ENCODE results near the gene DNASE2B. TPM values are rescaled to one million over a fixed set of nuclear protein-coding genes. Genes with fewer than 3 reads are reported as not detected.

Gene DNASE2B
- total and polyA plus RNA-seq, 2 experiments from 2014 or later: not detected

DNA sequence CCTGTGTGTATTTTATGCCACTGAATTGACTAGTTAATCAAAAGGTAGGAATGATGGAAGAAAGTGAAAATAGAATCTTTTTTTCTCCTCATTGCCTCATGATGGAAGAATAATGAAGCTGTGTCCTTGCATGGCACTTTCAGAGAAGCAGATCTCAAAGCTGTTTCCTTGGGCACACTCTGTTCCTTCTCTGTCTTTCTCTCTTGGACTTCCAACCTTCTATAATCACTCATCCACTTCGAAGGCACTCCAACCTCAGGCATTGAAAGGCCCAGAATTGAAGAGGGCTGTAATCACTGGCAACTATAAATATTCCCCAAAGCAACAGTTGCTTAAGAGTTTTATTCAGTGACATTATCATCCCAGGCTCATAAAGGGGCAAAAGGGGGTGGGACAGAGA, 31.1 kb upstream of the DNASE2B start:
- Mint-ChIP-seq H3K36me3 (ENCODE audit: low read depth) (no peaks in the 10 kb centered on the region), H3K27me3 (ENCODE audit: insufficient read depth, low read depth, poor library complexity) (peaks cover 2% of the 10 kb centered on the region), H3K4me1 (no peaks in the 10 kb centered on the region), H3K27ac (no peak overlapping the region), H3K9me3 (no peaks in the 10 kb centered on the region), H3K4me3 (no peak overlapping the region)
- DNase-seq (ENCODE audit: low spot score) (no peak), ATAC-seq (no peak)
- Histone ChIP-seq H3K4me3 (no peak overlapping the region), H3K36me3 (ENCODE audit: insufficient read depth) (no peaks in the 10 kb centered on the region), H3K27me3 (ENCODE audit: insufficient read depth) (no peaks in the 10 kb centered on the region), H3F3A (replicated peaks; ENCODE audit: low read depth) (no peaks in the 10 kb centered on the region), H3K9me2 (ENCODE audit: insufficient read depth) (peaks cover 10% of the 10 kb centered on the region; the same call in 1 of the 2 replicates), H2AFZ (no peak overlapping the region), H3K4me2 (no peak overlapping the region), H3K79me2 (replicated peaks; ENCODE audit: insufficient read depth) (no peaks in the 10 kb centered on the region), H3K27ac (ENCODE audit: low read depth) (no peak overlapping the region), H4K20me1 (replicated peaks; ENCODE audit: insufficient read depth) (no peaks in the 10 kb centered on the region), H3K4me1 (ENCODE audit: insufficient read depth) (no peaks in the 10 kb centered on the region)
- no peak for TF ChIP-seq JUNB (IDR thresholded peaks at IDR 0.05; ENCODE audit: unreplicated experiment)
- TF ChIP-seq, protein P1, sequence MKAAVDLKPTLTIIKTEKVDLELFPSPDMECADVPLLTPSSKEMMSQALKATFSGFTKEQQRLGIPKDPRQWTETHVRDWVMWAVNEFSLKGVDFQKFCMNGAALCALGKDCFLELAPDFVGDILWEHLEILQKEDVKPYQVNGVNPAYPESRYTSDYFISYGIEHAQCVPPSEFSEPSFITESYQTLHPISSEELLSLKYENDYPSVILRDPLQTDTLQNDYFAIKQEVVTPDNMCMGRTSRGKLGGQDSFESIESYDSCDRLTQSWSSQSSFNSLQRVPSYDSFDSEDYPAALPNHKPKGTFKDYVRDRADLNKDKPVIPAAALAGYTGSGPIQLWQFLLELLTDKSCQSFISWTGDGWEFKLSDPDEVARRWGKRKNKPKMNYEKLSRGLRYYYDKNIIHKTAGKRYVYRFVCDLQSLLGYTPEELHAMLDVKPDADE (IDR thresholded peaks at IDR 0.05): no peak
- TF ChIP-seq, protein P2, sequence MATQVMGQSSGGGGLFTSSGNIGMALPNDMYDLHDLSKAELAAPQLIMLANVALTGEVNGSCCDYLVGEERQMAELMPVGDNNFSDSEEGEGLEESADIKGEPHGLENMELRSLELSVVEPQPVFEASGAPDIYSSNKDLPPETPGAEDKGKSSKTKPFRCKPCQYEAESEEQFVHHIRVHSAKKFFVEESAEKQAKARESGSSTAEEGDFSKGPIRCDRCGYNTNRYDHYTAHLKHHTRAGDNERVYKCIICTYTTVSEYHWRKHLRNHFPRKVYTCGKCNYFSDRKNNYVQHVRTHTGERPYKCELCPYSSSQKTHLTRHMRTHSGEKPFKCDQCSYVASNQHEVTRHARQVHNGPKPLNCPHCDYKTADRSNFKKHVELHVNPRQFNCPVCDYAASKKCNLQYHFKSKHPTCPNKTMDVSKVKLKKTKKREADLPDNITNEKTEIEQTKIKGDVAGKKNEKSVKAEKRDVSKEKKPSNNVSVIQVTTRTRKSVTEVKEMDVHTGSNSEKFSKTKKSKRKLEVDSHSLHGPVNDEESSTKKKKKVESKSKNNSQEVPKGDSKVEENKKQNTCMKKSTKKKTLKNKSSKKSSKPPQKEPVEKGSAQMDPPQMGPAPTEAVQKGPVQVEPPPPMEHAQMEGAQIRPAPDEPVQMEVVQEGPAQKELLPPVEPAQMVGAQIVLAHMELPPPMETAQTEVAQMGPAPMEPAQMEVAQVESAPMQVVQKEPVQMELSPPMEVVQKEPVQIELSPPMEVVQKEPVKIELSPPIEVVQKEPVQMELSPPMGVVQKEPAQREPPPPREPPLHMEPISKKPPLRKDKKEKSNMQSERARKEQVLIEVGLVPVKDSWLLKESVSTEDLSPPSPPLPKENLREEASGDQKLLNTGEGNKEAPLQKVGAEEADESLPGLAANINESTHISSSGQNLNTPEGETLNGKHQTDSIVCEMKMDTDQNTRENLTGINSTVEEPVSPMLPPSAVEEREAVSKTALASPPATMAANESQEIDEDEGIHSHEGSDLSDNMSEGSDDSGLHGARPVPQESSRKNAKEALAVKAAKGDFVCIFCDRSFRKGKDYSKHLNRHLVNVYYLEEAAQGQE (IDR thresholded peaks at IDR 0.05; ENCODE audit: unreplicated experiment): no peak
- no peak for TF ChIP-seq NANOG (IDR thresholded peaks at IDR 0.05; ENCODE audit: borderline replicate concordance)
- TF ChIP-seq, protein P3, sequence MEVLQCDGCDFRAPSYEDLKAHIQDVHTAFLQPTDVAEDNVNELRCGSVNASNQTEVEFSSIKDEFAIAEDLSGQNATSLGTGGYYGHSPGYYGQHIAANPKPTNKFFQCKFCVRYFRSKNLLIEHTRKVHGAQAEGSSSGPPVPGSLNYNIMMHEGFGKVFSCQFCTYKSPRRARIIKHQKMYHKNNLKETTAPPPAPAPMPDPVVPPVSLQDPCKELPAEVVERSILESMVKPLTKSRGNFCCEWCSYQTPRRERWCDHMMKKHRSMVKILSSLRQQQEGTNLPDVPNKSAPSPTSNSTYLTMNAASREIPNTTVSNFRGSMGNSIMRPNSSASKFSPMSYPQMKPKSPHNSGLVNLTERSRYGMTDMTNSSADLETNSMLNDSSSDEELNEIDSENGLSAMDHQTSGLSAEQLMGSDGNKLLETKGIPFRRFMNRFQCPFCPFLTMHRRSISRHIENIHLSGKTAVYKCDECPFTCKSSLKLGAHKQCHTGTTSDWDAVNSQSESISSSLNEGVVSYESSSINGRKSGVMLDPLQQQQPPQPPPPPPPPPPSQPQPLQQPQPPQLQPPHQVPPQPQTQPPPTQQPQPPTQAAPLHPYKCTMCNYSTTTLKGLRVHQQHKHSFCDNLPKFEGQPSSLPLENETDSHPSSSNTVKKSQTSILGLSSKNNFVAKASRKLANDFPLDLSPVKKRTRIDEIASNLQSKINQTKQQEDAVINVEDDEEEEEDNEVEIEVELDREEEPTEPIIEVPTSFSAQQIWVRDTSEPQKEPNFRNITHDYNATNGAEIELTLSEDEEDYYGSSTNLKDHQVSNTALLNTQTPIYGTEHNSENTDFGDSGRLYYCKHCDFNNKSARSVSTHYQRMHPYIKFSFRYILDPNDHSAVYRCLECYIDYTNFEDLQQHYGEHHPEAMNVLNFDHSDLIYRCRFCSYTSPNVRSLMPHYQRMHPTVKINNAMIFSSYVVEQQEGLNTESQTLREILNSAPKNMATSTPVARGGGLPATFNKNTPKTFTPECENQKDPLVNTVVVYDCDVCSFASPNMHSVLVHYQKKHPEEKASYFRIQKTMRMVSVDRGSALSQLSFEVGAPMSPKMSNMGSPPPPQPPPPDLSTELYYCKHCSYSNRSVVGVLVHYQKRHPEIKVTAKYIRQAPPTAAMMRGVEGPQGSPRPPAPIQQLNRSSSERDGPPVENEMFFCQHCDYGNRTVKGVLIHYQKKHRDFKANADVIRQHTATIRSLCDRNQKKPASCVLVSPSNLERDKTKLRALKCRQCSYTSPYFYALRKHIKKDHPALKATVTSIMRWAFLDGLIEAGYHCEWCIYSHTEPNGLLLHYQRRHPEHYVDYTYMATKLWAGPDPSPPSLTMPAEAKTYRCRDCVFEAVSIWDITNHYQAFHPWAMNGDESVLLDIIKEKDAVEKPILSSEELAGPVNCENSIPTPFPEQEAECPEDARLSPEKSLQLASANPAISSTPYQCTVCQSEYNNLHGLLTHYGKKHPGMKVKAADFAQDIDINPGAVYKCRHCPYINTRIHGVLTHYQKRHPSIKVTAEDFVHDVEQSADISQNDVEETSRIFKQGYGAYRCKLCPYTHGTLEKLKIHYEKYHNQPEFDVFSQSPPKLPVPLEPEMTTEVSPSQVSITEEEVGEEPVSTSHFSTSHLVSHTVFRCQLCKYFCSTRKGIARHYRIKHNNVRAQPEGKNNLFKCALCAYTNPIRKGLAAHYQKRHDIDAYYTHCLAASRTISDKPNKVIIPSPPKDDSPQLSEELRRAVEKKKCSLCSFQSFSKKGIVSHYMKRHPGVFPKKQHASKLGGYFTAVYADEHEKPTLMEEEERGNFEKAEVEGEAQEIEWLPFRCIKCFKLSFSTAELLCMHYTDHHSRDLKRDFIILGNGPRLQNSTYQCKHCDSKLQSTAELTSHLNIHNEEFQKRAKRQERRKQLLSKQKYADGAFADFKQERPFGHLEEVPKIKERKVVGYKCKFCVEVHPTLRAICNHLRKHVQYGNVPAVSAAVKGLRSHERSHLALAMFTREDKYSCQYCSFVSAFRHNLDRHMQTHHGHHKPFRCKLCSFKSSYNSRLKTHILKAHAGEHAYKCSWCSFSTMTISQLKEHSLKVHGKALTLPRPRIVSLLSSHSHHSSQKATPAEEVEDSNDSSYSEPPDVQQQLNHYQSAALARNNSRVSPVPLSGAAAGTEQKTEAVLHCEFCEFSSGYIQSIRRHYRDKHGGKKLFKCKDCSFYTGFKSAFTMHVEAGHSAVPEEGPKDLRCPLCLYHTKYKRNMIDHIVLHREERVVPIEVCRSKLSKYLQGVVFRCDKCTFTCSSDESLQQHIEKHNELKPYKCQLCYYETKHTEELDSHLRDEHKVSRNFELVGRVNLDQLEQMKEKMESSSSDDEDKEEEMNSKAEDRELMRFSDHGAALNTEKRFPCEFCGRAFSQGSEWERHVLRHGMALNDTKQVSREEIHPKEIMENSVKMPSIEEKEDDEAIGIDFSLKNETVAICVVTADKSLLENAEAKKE (CRISPR knock-in tag; IDR thresholded peaks at IDR 0.05): no peak
- TF ChIP-seq POLR2AphosphoS5 (IDR thresholded peaks at IDR 0.05; ENCODE audit: low read depth): no peak
- TF ChIP-seq STAT1 (IDR thresholded peaks at IDR 0.05; ENCODE audit: unreplicated experiment): no peak
- TF ChIP-seq ZNF331 (CRISPR knock-in tag; IDR thresholded peaks at IDR 0.05; ENCODE audit: low read depth): no peak
- TF ChIP-seq CREB1 (CRISPR knock-in tag; IDR thresholded peaks at IDR 0.05; ENCODE audit: low read depth): no peak
- TF ChIP-seq EZH2 (IDR thresholded peaks at IDR 0.05; ENCODE audit: low read depth, unreplicated experiment): no peak
- TF ChIP-seq EZH2phosphoT487 (IDR thresholded peaks at IDR 0.05; ENCODE audit: unreplicated experiment): no peak
- TF ChIP-seq, protein P4, sequence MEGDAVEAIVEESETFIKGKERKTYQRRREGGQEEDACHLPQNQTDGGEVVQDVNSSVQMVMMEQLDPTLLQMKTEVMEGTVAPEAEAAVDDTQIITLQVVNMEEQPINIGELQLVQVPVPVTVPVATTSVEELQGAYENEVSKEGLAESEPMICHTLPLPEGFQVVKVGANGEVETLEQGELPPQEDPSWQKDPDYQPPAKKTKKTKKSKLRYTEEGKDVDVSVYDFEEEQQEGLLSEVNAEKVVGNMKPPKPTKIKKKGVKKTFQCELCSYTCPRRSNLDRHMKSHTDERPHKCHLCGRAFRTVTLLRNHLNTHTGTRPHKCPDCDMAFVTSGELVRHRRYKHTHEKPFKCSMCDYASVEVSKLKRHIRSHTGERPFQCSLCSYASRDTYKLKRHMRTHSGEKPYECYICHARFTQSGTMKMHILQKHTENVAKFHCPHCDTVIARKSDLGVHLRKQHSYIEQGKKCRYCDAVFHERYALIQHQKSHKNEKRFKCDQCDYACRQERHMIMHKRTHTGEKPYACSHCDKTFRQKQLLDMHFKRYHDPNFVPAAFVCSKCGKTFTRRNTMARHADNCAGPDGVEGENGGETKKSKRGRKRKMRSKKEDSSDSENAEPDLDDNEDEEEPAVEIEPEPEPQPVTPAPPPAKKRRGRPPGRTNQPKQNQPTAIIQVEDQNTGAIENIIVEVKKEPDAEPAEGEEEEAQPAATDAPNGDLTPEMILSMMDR (conservative IDR thresholded peaks at IDR 0.05; ENCODE audit: low read depth in 2 of 2): no peak
- TF ChIP-seq ZNF114 (CRISPR knock-in tag; IDR thresholded peaks at IDR 0.05): no peak
